Bone marrow (tissue), 2 donors: ENCODE measurements around the gene GIPC2.

Experiments
- DNase-seq, 2 donors: peaks; one replicate each; lab custom pipeline; 2025; lab: John Stamatoyannopoulos, UW

The GIPC2 gene

DNA sequence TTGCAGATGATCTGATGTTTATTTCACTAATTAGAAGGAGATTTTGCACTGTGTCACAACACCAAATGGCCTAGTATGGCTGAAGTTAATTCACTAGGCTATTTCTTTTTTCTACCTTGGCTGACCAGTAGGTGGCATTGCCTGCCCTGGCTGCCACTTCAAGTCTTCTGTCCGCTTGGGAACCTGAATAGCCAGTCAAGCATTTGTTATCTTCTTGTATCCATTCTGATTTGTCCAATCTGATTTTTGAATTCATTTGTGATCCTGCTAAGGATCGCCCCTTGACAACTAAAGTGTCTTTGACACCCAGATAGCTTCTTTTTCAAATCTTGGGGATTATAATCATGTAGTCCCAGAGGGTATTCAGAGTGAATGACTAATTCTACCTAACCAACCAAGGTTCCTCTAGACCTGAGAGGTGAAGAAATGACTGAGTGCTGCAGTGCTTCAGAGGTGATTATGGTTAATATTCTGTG is 99.4 kb downstream of the GIPC2 start:
- peak in 1 of 2 donors; percentile 27 for DNase-seq

- DNase-seq: no peak
Observed at GRCh38 chr1:78146205-78146771, 100.5 kb downstream of the GIPC2 start.

DNA sequence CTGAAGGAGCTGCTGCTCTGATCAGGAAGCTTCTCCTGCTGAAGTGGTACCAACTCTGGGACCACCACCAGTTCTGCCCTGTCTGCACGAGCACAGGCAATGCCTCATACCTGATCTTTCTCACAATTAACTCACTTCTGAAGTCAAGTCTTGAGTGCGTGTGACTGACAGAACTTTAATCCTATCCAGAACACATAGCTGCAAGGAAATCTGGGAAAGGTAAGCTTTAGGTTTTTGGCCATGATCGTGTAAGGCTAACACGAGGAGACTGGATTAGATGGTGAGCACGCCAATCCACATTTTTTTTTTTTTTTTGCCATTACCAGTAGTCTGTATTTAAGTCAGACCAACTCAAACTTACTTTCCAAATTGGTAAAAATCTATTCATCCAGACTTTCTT is 101.3 kb downstream of the GIPC2 start:
- DNase-seq: no peak

DNA sequence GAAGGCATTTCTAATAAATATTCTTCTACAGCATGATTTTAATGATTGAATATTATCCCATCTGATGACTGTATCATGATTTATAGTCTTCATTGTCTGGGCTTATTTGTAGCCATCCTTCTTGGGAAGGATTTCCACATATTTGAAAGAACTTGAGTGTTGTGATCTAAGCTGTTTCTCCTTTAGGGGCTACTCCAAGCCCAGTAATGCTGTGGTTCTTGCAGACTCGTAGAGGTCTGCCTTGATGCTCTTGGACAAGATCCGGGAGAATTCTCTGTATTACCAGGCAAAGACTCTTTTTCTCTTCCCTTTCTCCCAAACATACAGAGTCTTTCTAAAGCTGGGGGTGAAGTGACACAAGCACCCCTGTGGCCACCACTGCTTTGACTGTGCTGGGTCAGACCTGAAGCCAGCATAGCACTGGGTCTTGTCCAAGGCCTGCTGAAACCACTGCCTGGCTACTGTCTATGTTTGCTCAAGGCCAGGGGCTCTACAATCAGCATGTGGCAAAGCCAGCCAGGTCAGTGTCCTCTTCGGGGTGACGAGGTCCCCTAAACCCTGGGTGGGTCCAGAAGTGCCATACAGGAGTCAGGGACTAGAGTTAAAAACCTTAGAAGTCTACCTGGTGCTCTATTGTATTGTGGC is 107.4 kb downstream of the GIPC2 start:
- DNase-seq: no peak

- no peak for DNase-seq
Observed at GRCh38 chr1:78155121-78155520, 109.4 kb downstream of the GIPC2 start.

GRCh38 chr1:78156805-78157521 is 111.2 kb downstream of the GIPC2 start:
- DNase-seq: no peak

DNA sequence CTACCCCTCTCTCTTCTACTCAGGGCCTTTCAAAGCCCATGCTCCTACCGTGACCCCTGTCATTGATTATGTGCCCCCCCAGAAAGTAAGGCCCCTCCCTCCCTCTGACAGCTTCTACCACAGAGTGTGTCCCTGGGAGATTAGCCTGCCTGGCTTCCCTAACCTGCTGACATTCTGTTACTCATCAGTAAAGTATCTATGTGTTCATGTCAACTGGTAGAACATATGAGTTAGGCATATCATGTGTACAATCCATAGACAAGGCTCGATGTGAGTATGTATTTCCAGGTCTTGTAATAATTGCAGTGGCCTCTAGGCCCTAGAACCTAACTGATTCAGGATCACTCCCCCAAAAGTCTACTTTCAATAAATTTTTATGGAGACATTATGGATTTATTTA is 120.0 kb downstream of the GIPC2 start:
- no peak for DNase-seq

GRCh38 chr1:78168306-78168705 is 122.5 kb downstream of the GIPC2 start:
- no peak for DNase-seq

GRCh38 chr1:78170859-78171258 is 125.1 kb downstream of the GIPC2 start:
- no peak for DNase-seq

GRCh38 chr1:78171736-78172590 is 126.2 kb downstream of the GIPC2 start:
- DNase-seq: no peak

- DNase-seq: no peak
Observed at GRCh38 chr1:78176448-78176847, 130.7 kb downstream of the GIPC2 start.

GRCh38 chr1:78177708-78178270 is 132.0 kb downstream of the GIPC2 start:
- DNase-seq: no peak

DNA sequence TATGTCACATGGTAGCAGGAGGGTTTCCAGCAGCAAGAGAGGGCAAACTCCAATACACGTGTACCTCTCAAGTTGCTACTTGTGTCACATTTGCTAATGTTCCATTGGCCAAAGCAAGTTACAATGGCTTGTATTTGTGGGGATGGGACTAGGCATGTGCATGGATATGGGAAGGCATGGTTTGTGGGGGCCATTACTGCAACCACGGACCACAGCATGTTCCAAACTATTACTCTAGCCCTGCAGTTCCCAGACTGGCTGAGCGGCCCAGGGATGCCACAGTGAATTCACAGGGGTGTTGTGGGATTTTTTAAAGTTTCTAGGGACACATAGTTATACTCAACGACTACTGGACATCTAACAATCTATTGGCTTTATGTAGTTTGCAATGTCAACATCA is 133.1 kb downstream of the GIPC2 start:
- DNase-seq: no peak

DNA sequence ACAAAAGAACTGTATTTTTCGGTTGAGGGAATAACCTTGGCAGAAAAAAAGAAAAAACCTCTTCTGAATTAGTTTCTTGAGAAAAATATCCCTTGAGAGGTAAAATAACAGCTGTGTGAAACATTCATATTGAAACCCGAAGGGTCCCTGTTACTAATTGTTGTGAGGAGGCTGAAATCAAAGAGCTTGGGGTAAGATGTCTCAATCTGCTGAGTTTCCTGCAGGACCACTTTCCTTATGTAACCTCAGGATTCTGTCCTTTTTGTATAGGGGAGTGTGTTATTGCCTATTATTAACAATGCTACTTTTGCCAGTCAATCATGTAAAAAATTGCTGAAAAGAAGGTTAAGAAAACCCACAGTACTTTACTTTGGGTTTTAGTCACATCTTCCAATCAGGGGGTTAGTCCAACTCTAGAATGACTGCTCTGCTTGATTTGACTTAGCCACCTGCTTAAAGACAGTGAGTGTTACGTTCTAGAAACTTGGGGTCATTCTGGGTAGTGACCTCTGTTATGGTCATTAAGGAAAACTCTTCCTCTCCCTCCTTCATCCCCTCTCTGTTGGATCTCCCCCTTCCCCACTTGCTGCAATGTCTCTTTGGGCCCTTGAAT is 138.8 kb downstream of the GIPC2 start:
- no peak for DNase-seq
